HG03558 (cell line): ENCODE measurements around the gene METTL25B.

Source experiments
- ATAC-seq: cut with Tn5 transposase; IDR thresholded peaks from one replicate; pipeline ENCODE4 v1.9.1; 2021; ENCODE audit warnings: moderate number of reproducible peaks; ENCODE audit not compliant: unreplicated experiment; ENCODE audit errors: extremely low read depth

The METTL25B gene

GRCh38 chr1:156727926-156728598 is at the start of gene METTL25B:
METTL25B (plus strand) TSS chr1:156728469; CDS start chr1:156729105, 636 bp downstream.
- ATAC-seq = peak; percentile 26

- no peak for ATAC-seq
Observed at GRCh38 chr1:156680056-156680455, 48.2 kb upstream of the METTL25B start.

DNA sequence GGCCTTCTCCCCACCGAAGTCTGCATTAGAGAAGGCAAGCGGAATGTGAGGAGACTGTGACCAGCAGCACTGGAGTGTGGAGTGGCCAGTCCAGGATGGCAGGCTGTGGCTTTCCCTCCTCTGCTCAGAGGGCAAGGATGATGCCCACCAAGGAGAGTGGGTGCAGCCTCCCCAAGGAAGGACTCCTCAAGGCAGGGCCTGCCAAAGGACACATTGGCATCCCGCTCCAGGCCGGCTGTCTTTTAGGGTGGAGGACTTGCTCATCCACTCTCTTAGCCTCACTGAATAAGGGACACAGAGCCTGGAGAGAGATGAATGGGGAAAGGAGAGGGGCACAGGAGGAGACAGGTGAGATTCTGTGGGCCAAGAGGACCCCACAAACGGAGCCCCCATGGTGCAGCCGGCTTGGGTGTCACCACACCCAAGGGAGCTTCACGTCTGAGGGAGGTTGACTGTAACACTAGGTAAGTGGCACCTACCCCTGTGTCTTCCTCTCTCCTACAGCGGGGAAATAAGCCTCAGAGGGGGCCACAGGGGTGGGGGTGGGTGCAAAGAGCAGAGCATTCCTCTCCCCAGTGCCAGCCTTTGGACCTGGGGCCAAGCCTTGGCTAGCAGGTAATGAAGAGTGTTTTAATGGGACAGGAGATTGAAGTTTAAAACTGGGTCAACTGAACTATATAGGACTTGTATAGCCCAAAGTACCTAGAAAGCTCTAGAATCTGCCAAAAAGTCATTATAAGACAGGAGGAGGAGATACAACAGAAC is 46.9 kb upstream of the METTL25B start:
- no peak for ATAC-seq

DNA sequence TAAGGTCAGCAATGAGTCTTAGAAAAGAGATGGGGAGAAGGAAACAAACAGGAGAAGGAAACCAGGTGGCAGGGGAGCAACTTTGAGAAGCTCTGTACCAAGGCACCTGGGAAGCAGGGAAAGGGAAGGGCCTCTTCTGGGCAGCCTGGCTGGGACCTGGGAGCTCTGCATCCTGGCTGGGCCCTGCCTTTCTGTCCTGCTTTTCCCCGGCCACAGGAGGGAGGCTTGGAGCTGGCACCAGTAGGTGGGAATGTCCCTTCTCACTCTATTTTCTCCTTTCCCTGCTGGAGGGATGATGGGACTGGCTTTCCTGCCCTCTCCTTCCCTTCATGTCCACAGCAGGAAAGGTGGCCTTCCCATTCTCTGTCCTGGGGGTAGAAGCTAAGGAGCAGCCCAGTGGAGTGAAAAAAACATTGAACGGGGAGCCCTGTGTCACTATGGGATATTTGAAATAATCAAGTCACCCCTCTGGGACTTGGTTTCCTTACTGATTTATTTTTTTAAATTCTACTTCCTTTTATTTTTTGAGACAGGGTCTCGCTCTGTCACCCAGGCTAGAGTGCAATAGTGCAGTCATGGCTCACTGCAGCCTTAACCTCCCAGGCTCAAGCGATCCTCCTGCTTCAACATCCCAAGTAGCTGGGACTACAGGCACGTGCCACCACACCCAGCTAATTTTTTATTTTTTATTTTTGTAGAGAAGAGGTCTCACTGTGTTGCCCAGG is 45.9 kb upstream of the METTL25B start:
- no peak for ATAC-seq

DNA sequence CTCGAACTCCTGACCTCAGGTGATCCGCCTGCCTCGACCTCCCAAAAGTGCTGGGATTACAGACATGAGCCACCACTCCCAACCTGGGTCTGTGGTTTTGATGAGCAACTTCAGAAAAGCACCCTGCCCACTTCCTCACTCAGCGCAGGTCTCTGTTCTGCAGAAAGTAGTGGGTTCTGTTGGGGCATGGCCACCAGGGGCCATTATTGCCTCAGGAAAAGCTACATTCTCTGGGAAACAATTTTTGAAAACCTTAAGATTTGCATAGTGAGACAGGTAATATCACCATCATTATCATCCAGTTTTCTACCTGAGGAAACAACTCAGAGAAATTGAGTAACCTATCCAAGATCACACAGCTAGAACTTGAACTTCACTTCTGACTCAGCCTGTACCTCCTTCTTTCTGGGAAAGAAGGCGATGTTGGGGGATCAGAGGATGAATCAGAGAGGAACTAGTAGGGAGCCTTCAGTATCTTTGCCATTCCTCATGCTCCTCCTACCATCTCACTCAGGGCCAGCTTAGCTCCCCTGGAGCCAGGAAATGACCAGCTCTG is 44.0 kb upstream of the METTL25B start:
- ATAC-seq = no peak

DNA sequence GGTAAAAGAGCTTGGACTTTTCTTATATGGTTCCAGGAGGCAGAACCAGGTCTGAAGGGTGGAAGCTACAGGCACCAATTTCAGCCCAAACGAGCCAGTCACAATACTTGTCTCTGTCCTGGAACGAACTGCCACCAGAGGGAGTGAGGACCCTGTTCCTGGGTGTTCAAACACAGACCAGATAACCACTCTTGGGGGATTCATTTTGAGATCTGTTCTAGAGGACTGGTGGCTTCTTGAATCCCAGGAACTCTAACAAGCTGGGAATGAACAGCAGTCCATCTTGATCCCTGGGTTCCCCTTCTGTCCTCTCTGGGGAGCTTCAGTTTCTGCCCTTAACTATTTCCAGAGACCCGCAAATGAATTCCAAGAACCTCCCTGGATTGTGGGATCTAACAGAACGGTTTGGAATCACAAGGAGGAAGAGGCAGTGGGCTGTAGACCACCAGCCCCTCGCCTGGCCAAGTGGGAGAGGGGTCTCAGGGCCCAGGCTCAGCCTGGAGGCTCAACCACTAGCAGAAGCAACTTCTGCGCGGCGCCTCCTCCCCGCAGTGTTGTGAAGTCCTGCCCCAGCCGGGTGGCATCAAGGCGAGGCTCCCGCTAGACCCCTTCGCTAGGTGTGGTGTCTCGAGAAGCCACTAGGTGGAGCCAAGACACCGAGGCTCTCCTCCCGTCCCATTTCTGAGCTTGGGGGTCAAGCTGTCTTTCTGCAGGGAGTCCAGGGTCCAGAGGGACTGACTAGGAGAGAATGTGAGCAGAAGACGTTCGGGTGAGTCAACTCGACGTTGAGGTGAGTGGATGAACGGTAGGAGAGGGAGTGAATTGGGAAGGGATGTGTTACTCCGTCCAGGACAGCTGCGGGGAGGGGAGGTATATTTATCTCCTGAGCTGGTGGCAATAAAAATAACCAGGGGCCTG is 39.0 kb upstream of the METTL25B start:
- no peak for ATAC-seq

- no peak for ATAC-seq
Observed at GRCh38 chr1:156689953-156690674, 38.2 kb upstream of the METTL25B start.

DNA sequence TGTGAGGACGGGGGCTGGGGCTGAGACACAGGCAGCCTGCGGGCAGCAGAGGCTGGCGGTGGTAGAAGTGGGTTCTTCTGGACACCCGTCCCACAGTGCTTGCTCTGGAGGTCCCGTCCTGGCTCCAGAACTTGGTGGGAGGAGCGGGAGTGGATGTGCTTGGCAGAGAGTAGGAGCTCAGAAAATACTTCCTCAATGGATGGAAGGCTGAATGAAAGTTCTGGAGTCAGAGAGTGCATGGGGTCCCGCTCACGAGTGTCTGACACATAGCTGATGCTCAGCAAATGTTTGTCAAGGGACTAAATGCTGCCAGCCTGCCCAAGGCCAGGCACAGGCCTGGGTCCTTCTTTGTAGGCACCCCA is 37.6 kb upstream of the METTL25B start:
- ATAC-seq = no peak

GRCh38 chr1:156691191-156691590 is 37.1 kb upstream of the METTL25B start:
- ATAC-seq = no peak

DNA sequence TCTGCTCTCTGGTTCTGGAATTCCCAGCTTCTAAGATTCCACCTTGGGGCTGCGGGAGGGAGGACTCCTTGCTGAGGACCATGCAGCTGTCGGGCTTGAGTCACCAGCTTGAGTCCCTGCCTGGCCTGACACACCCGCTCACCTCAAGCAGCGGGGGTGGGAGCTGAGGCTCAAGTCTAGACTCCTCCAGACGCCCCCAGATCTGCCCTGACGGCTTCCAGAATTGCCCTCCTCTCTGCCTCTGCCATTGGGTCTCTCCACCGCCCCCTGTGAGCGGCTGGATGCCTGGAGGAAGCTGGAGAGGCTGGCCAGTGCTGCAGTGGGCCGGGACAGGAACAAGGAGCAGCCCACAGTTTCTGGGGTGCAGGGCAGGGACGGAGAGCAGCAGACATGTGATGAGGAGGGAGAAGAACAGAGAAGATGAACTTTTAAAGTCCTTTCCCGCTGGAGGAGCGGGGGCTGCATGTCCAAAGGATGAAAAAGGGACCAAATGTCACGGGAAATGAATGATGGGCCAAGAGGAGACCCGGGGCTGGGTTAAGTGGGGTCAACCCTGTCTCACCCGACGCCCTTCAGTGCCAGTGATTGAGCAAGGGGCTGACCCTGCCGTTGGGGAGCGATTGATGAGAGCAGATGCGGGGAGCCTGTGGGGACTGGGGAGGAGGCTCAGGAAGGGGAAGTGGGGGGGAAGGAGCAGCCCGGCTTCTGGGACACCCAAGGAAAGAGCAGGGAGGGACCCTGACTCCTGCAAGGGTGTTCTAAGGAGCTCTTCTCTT is 36.4 kb upstream of the METTL25B start:
- no peak for ATAC-seq

DNA sequence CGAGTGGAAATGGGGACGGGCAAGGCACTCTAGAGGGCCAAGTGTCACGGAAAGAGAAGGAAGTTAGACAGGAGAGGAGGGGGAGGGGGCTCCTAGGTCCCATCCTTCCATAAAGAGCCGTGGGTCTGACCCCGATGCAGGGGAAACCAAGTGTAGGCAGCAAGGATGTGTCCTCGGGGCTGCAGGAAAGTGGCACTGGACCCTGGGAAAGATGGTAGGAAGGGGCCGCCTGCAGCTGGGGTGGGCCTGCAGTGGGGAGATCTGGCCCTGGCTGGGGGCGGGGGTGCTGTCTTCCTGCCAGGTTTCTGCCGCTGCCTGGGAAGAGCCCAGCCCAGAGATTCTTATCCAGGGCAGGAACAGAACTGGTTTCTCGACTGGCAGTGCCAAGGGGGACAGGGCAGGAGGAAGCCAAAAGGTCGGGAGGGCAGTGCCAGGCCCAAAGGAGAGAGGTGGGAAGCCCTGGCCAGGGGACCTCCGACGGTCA is 35.8 kb upstream of the METTL25B start:
- ATAC-seq = no peak

- no peak for ATAC-seq
Observed at GRCh38 chr1:156692925-156693847, 35.1 kb upstream of the METTL25B start.

DNA sequence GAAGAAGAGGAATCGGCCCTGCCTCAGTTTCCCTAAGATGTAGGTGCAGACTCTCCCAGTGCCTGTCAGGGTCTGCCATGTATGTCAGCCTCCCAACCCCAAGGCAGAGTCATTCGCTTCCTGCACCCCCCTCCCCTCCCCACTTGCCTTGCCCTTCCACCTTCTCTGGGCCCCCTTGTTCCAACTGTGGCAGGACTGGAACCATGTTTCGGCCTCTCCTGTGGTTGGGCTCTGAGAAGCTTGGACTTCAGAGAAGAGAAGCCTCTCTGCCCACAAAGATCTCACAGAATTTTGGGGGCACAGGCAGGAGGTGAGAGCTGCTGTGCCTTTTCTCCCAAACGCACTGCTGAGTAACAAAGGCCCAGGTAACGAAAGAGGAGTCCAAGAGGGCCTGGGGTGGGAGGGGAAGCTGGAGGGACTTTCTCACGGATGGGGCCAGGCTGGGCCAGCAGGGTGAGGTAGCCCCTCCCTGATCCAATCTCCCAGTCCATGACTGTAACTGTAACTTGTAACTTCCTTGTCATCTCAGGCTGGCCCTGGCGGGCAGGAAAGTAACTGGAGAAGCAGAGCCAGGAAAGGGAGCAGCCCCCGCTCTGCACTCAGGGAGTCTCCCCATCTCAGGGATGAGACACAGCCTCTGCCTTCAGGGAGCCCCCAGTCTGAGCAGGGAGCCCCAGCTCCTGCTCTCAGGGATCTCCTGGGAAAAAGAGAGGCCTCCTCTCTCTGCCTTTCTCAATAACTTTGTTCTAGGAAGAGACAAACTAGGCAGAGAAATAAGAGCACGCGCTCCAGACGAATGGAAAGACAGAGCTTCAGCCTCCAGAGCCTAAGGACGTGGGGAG is 34.2 kb upstream of the METTL25B start:
- ATAC-seq = no peak

DNA sequence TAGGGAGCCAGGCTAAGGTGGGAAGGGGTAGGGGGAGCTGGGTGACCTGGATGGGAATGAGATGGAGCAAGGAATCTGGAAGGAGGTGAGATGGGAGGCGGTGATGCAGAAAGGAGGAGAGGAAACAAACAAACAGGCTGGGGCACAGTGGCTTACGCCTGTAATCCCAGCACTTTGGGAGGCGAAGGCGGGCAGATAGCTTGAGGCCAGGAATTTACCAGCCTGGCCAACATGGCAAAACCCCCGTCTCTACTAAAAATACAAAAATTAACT is 33.6 kb upstream of the METTL25B start:
- no peak for ATAC-seq

GRCh38 chr1:156696755-156697154 is 31.5 kb upstream of the METTL25B start:
- no peak for ATAC-seq

DNA sequence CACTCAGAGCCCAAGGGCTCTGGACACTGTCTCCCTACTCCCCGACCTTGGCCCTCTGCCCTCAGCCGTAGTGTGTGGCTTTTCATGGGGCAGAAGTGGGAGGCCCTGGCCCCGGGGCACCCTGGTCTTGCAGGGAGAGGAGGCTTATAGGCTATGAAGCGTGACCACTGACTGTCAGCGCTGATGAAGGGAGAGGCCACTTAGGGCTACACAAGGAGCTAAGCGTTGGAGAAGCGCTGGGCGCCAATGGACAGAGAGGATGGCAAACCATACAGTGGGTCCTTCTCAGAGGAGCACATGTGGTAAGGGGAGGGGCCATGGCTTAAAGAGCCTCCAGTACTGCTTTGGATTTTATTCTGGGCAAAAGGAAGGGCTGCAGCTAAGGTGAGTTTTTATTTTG is 30.8 kb upstream of the METTL25B start:
- no peak for ATAC-seq

- no peak for ATAC-seq
Observed at GRCh38 chr1:156698995-156699394, 29.3 kb upstream of the METTL25B start.
